Neuronal stem cell (in vitro differentiated cells): ENCODE data around the gene SNRNP70.
"Not testable (repeated sequence)": the region's sequence is repeated elsewhere in the genome, so short reads cannot be mapped to it uniquely, and the experiment has no call there.

Experiments used
- DNase-seq: peaks from one replicate; pipeline ENCODE4 v3.0.0-alpha.2; 2013; ENCODE audit warnings: low spot score
- H2AFZ ChIP-seq: one replicate; pipeline ENCODE4 v1.6.1; 2013; ENCODE audit warnings: mild to moderate bottlenecking, low read length, inconsistent platforms
- H2AK5ac ChIP-seq: 2 replicates; pipeline ENCODE4 v1.6.1; 2013; ENCODE audit warnings: low read depth, mild to moderate bottlenecking, inconsistent platforms, low read length, moderate library complexity, mixed read lengths
- H2BK120ac ChIP-seq: 2 replicates; pipeline ENCODE4 v1.6.1; 2013; ENCODE audit warnings: low read depth, mild to moderate bottlenecking, inconsistent platforms, low read length, moderate library complexity, mixed read lengths
- H2BK12ac ChIP-seq: one replicate; pipeline ENCODE4 v1.6.1; 2013; ENCODE audit warnings: low read length, inconsistent platforms
- H2BK15ac ChIP-seq: 2 replicates; pipeline ENCODE4 v1.6.1; 2013; ENCODE audit warnings: mild to moderate bottlenecking, low read length, inconsistent platforms, mixed read lengths
- H2BK5ac ChIP-seq: one replicate; pipeline ENCODE4 v1.6.1; 2013; ENCODE audit warnings: inconsistent platforms, mild to moderate bottlenecking, low read length, moderate library complexity
- H3K14ac ChIP-seq: one replicate; pipeline ENCODE4 v1.6.1; 2013; ENCODE audit warnings: low read length, inconsistent platforms
- H3K18ac ChIP-seq: 2 replicates; pipeline ENCODE4 v1.6.1; 2013; ENCODE audit warnings: low read length, inconsistent platforms
- H3K23ac ChIP-seq: 2 replicates; pipeline ENCODE4 v1.6.1; 2013; ENCODE audit warnings: low read depth, mild to moderate bottlenecking, mixed read lengths, low read length, inconsistent platforms; ENCODE audit not compliant: poor library complexity
- H3K27ac ChIP-seq: replicated peaks from 3 replicates; pipeline ENCODE4 v1.5.1; 2013; ENCODE audit warnings: low read length, inconsistent platforms
- H3K27me3 ChIP-seq, 3 experiments: 2 replicates each; pipeline ENCODE4 v1.6.1; 2013; ENCODE audit warnings: low read length in 3 of 3, mild to moderate bottlenecking in 2 of 3, inconsistent platforms in 1 of 3, low read depth in 1 of 3, mixed read lengths in 1 of 3, moderate library complexity in 1 of 3; ENCODE audit not compliant: control insufficient read depth in 3 of 3, insufficient read depth in 3 of 3
- H3K36me3 ChIP-seq, 2 donors: replicated peaks in 1 of 2; 2 replicates each; pipeline ENCODE4 v1.6.1; 2013; ENCODE audit warnings: low read length in 2 of 2; ENCODE audit not compliant: control insufficient read depth in 2 of 2, insufficient read depth in 2 of 2
- H3K4ac ChIP-seq: 2 replicates; pipeline ENCODE4 v1.6.1; 2013; ENCODE audit warnings: inconsistent platforms, mild to moderate bottlenecking, low read length, moderate library complexity
- H3K4me1 ChIP-seq, 2 donors: 1 replicate in 1 of 2; 2 replicates in 1 of 2; pipeline ENCODE4 v1.6.1; 2013; ENCODE audit warnings: low read length in 2 of 2, low read depth in 1 of 2; ENCODE audit not compliant: control insufficient read depth in 2 of 2, insufficient read depth in 1 of 2
- H3K4me2 ChIP-seq: one replicate; pipeline ENCODE4 v1.6.1; 2013; ENCODE audit warnings: mild to moderate bottlenecking, low read length, inconsistent platforms; ENCODE audit not compliant: insufficient read depth, poor library complexity, severe bottlenecking
- H3K4me3 ChIP-seq, 2 donors: 2 replicates each; pipeline ENCODE4 v1.5.1; 2013; ENCODE audit warnings: low read length in 2 of 2, mild to moderate bottlenecking in 2 of 2, inconsistent platforms in 1 of 2, moderate library complexity in 1 of 2
- H3K79me1 ChIP-seq: one replicate; pipeline ENCODE4 v1.6.1; 2013; ENCODE audit warnings: low read depth, mild to moderate bottlenecking, inconsistent platforms, low read length, moderate library complexity
- H3K9ac ChIP-seq: one replicate; pipeline ENCODE4 v1.6.1; 2013; ENCODE audit warnings: mild to moderate bottlenecking, low read depth, low read length, inconsistent platforms; ENCODE audit not compliant: poor library complexity
- H3K9me3 ChIP-seq, 2 donors: replicated peaks in 1 of 2; 2 replicates each; pipeline versions ENCODE3 to v1.6.1; 2013; ENCODE audit warnings: low read length in 2 of 2, mild to moderate bottlenecking in 2 of 2, inconsistent platforms in 1 of 2, low read depth in 1 of 2, mixed read lengths in 1 of 2, moderate library complexity in 1 of 2; ENCODE audit not compliant: control insufficient read depth in 2 of 2, insufficient read depth in 1 of 2
- H4K8ac ChIP-seq: one replicate; pipeline ENCODE4 v1.6.1; 2013; ENCODE audit warnings: low read depth, mild to moderate bottlenecking, inconsistent platforms, low read length, moderate library complexity
- H4K91ac ChIP-seq: one replicate; pipeline ENCODE4 v1.6.1; 2013; ENCODE audit warnings: low read length, low read depth, mild to moderate bottlenecking, inconsistent platforms; ENCODE audit not compliant: poor library complexity
- WGBS, 2 donors: extraction: QIAGEN DNeasy Blood & Tissue Kit; methylation state at CpG; one replicate each; pipeline ENCODE4 v1.1.7; 2013; ENCODE audit warnings: missing lambda C conversion rate in 2 of 2, mixed read lengths in 1 of 2; ENCODE audit not compliant: insufficient read length in 2 of 2, insufficient replicate concordance in 1 of 2; ENCODE audit errors: extremely low coverage in 2 of 2; 5-methylcytosine and 5-hydroxymethylcytosine counted together

Gene SNRNP70

DNA sequence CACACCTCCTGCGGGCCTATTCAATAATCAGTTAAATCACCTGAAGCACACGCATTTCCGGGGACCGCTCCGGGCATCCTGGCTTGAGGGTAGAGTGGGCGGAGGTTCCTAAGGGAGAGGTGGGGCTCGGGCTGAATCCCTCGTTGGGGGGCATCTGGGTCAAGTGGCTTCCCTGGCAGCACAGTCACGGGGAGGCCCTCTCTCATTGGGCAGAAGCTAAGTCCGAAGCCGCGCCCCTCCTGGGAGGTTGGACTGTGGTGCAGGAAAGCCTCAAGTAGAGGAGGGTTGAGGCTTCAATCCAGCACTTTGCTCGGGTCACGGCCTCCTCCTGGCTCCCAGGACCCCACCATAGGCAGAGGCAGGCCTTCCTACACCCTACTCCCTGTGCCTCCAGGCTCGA is 41.7 kb upstream of the SNRNP70 start, which contains the start of gene CGB5:
TSS of gene CGB5 (plus strand) at position 301 of the 400 bp plus-strand sequence. CDS start 362 bp downstream, outside the sequence.
- no CpG with 5 or more reads among the region's 15 CpGs for WGBS, 2 donors
- H3K4me2 ChIP-seq, H3K9me3 ChIP-seq, H3K4me1 ChIP-seq, H3K14ac ChIP-seq, H3K18ac ChIP-seq, H3K36me3 ChIP-seq, DNase-seq, H2AK5ac ChIP-seq, H2BK15ac ChIP-seq, H2BK5ac ChIP-seq, H3K4ac ChIP-seq, H3K23ac ChIP-seq, H2BK12ac ChIP-seq, H4K8ac ChIP-seq, H2BK120ac ChIP-seq, H3K79me1 ChIP-seq, H3K9ac ChIP-seq, H2AFZ ChIP-seq, H3K27me3 ChIP-seq, H4K91ac ChIP-seq, H3K4me3 ChIP-seq, H3K27ac ChIP-seq: not testable (repeated sequence)

GRCh38 chr19:49049011-49049410 is 36.2 kb upstream of the SNRNP70 start, which contains the start of gene CGB8:
Gene CGB8 (minus strand): TSS chr19:49049111. CDS start chr19:49048739, 372 bp downstream.
- H3K23ac ChIP-seq, H3K4me2 ChIP-seq, H2AK5ac ChIP-seq, H3K27me3 ChIP-seq, H4K91ac ChIP-seq, H2BK120ac ChIP-seq, H2AFZ ChIP-seq, H3K18ac ChIP-seq, H3K36me3 ChIP-seq, H3K9ac ChIP-seq, H3K9me3 ChIP-seq, H4K8ac ChIP-seq, H2BK5ac ChIP-seq, H2BK12ac ChIP-seq, H2BK15ac ChIP-seq, H3K14ac ChIP-seq, H3K79me1 ChIP-seq, H3K4me3 ChIP-seq, H3K4ac ChIP-seq, H3K27ac ChIP-seq, H3K4me1 ChIP-seq, DNase-seq: not testable (repeated sequence)
- WGBS, 2 donors, result no CpG with 5 or more reads among the region's 12 CpGs

- not testable (repeated sequence) for H3K27ac ChIP-seq, H3K79me1 ChIP-seq, H2AFZ ChIP-seq, DNase-seq, H2BK5ac ChIP-seq, H3K18ac ChIP-seq, H2BK15ac ChIP-seq, H3K36me3 ChIP-seq, H2AK5ac ChIP-seq, H4K91ac ChIP-seq, H3K4me2 ChIP-seq, H4K8ac ChIP-seq, H3K4me1 ChIP-seq, H3K4ac ChIP-seq, H3K14ac ChIP-seq, H2BK12ac ChIP-seq, H3K4me3 ChIP-seq, H3K9me3 ChIP-seq, H2BK120ac ChIP-seq, H3K27me3 ChIP-seq, H3K9ac ChIP-seq, H3K23ac ChIP-seq
- no CpG with 5 or more reads among the region's 4 CpGs for WGBS, 2 donors
Measured at GRCh38 chr19:49049834-49050233, 35.4 kb upstream of the SNRNP70 start.

- not testable (repeated sequence) for H2BK15ac ChIP-seq, H3K4me2 ChIP-seq, H3K4me1 ChIP-seq, H3K9ac ChIP-seq, H2BK120ac ChIP-seq, H3K14ac ChIP-seq, H3K79me1 ChIP-seq, H3K27me3 ChIP-seq, H2BK12ac ChIP-seq, H2AK5ac ChIP-seq, H3K18ac ChIP-seq, H3K36me3 ChIP-seq, H3K9me3 ChIP-seq, H2BK5ac ChIP-seq, H3K4me3 ChIP-seq, H3K23ac ChIP-seq, H2AFZ ChIP-seq, H3K4ac ChIP-seq, H3K27ac ChIP-seq, H4K8ac ChIP-seq, DNase-seq, H4K91ac ChIP-seq
- WGBS, 2 donors, result no CpG with 5 or more reads among the region's 24 CpGs
Measured at GRCh38 chr19:49050376-49051033, 34.7 kb upstream of the SNRNP70 start.
